A549 (cell line): ENCODE results near the gene NALCN.

Experiments used
- CBX8 ChIP-seq: fragments of 200-600 bp; sonication (generic); IDR thresholded peaks from 2 replicates; pipeline ENCODE4 v1.6.1; 2016
- CEBPB ChIP-seq, 2 experiments: fragments of >200 bp in 1 of 2; sonication (Bioruptor Twin) in 1 of 2; formaldehyde crosslinking in 1 of 2; IDR thresholded peaks; 2 replicates each; pipeline ENCODE4 v1.6.1; 2012 to 2016
- CTCF ChIP-seq: fragments of >200 bp; sonication (Bioruptor Twin); formaldehyde crosslinking; IDR thresholded peaks from 3 replicates; pipeline ENCODE4 v1.5.1; 2016
- FOSL2 ChIP-seq, 2 experiments: fragments of 450-650 bp in 1 of 2; fragments of >200 bp in 1 of 2; sonication (Bioruptor Twin) in 1 of 2; formaldehyde crosslinking; IDR thresholded peaks; 2 replicates each; pipeline versions ENCODE4 v1.5.0 to v1.6.1; 2016 to 2020; ENCODE audit warnings: mild to moderate bottlenecking in 1 of 2, moderate library complexity in 1 of 2
- MAZ ChIP-seq: fragments of 150-350 bp; IDR thresholded peaks from 2 replicates; pipeline ENCODE4 v1.6.1; 2014; ENCODE audit warnings: antibody characterized with exemption, low read depth, low read length, borderline replicate concordance
- PBX3 ChIP-seq: IDR thresholded peaks from 2 replicates; pipeline ENCODE4 v1.6.1; 2012
- POLR2A ChIP-seq: IDR thresholded peaks from 2 replicates; pipeline ENCODE4 v1.6.1; 2012; ENCODE audit warnings: mild to moderate bottlenecking, low read length
- REST ChIP-seq: fragments of 200-600 bp; sonication (generic); IDR thresholded peaks from 2 replicates; pipeline ENCODE4 v1.6.1; 2016; ENCODE audit warnings: antibody characterized with exemption, mild to moderate bottlenecking, moderate library complexity
- RFX5 ChIP-seq: fragments of 450-650 bp; IDR thresholded peaks from 2 replicates; pipeline ENCODE4 v1.7.1; 2014; ENCODE audit warnings: antibody characterized with exemption, mild to moderate bottlenecking, moderate library complexity

GRCh38 chr13:101382701-101383100 lies 33.6 kb downstream of the NALCN start:
- TF ChIP-seq CEBPB (IDR thresholded peaks at IDR 0.05) (no peak), REST (no peak), RFX5 (no peak), FOSL2 (IDR thresholded peaks at IDR 0.05) (no peak), FOSL2 (CRISPR knock-in tag; IDR thresholded peaks at IDR 0.05) (no peak), CTCF (no peak), POLR2A (no peak), PBX3 (no peak), MAZ (no peak), CBX8 (no peak)
